SKM-1 treated with dmso at 0.1 percent for 144 hours (cell line): ENCODE data around the gene SETD7.

ENCODE experiments used
- DNase-seq: peaks from one replicate; lab custom pipeline; 2025; ENCODE audit not compliant: unreplicated experiment; lab: John Stamatoyannopoulos, UW

The SETD7 gene

DNA sequence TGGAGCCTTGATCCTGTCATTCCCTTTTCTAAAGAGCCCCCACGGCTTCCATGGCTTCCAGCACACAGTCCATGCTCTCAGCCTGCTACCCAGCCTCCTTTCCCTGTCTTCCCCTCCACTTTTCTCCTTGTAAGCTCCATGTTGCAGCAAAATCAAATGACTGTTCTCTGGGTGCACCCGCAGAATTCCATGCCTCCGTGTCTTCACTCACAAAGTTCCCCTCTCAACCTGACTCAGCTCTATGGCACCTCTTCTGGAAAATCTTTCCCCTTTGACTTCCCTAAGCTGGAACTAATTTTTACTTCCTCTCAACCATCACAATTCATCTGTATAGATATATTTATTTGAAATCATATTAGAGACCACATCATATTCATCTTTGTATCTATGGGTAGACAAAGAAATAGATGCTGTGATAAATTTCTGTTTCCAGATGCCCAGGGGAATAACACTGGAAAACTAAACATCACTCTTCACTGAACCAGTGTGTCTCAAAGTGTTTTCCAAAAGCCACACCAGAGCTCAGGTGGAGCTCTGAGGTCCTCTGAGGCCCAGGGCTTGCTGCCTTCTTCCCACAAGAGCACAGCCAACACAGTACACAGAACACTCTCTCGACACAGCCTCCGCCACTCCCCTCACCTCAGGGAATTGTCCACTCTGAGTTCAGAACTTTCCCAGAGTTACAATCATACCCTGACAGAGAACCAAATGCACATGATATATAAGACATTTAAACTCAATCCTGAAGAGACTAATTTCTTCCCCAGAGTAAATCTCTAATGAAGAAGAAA, 3.3 kb downstream of the SETD7 start:
- DNase-seq: no peak

GRCh38 chr4:139550724-139551429, 5.1 kb downstream of the SETD7 start:
- no peak for DNase-seq

DNA sequence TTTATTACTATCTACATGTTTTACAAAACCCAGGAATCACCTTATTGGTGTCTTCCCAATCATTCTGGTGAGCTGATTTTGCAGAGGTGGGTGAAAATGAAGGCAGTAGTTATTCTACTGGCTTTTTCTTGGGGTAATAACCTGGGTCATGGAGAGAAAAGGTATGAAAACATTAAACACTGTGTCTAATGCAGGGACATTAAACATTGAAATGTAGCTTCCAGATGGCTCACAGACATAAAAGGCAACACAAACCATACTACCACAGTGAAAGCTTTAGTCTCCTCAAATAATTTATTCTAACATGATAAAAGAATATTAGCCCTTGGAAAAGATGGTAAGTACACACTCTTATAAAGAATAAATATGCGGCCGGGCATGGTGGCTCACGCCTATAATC, 8.0 kb downstream of the SETD7 start:
- DNase-seq: no peak

DNA sequence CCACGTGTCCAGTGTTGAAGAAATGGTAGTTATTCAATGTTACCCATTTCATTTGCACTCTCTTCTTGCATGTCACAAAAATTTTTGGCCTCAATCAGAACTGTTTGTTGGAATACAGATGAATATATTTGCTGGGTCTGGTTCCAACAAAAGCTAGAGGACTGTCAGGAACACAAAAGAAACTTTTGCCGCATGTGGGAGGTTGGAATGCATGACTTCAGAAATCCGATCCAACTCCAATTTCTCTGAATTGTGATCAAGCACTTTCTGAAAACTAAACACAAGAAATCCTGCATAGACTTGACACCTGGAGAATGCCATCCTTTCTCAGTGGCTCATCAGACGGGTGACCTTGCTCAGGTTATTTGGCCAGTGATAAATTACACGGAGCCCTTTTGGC, 15.4 kb downstream of the SETD7 start:
- DNase-seq: no peak

DNA sequence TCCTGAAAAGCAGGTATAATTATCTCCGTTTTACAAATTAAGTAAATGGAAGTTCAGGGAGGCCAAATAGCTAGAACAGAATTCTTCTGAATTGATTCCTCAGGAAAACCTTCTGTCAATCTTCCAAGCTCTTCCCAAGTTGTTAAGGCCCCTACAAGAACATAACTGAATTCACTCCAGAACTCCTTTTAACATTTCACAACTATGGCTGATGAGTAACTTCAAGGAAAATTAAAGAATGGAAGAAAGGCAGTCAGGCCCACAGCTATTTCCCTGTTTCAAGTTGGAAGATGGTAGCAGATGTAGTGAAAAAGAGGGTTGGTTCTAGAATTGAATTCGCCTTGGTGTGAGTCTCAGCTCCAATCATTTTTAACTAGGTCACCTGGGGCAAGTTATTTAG, 15.9 kb downstream of the SETD7 start:
- DNase-seq: no peak

DNA sequence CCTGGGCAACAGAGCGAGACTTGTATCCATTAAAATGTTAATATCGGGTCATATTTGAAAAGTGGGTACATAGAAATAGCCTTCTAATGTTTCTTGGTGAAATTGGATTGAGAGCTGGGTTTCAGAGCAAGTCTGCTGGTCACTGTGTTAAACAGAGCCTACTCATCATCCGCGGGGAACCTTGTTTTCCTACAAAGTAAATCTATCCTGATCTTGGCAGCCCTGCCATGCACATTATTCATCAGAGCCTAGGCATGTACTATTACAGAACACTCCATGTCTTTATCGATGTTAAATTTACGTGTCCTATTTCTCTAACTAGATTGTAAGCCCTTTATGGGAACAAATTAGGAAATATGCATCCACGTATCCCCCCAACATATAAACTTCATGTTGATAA, 18.7 kb downstream of the SETD7 start:
- no peak for DNase-seq

- DNase-seq: no peak
These were observed 20.2 kb downstream of the SETD7 start for GRCh38 chr4:139535871-139536234.

DNA sequence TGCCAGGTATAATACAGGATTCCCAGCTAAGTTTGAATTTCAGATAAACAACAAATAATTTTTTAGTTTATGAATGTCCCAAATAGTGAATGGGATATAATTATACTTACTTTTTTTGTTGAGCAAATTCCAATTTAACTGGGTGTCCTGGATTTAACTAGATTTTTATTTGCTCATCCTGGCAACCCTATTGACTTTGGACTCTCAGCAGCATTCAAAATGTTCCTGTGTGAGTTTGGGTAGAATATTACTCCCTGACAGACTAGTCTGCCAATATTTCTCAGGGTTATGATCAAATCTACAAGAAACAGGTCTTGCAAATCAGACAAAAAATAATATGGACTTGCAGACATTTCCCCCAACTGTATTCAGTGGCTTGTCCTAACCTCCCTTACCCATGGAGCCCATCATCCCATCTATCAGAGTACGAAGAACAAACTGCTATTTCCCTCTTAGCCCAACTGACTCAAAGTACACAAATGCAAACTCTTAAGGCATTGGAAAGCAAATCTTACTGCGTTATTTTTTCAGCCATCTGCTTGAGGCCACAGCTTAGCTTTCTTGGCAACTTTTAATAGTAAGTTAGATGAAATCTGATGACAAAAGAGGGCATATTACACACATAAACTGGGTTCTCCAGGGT, 20.7 kb downstream of the SETD7 start:
- no peak for DNase-seq

- DNase-seq: no peak
These were observed 21.6 kb downstream of the SETD7 start for GRCh38 chr4:139534287-139534950.

- DNase-seq: no peak
These were observed 22.5 kb downstream of the SETD7 start for GRCh38 chr4:139533511-139533910.

- DNase-seq: no peak
These were observed 23.1 kb downstream of the SETD7 start for GRCh38 chr4:139532947-139533346.

- peak; percentile 60 for DNase-seq
These were observed 25.1 kb downstream of the SETD7 start for GRCh38 chr4:139530833-139531427.

DNA sequence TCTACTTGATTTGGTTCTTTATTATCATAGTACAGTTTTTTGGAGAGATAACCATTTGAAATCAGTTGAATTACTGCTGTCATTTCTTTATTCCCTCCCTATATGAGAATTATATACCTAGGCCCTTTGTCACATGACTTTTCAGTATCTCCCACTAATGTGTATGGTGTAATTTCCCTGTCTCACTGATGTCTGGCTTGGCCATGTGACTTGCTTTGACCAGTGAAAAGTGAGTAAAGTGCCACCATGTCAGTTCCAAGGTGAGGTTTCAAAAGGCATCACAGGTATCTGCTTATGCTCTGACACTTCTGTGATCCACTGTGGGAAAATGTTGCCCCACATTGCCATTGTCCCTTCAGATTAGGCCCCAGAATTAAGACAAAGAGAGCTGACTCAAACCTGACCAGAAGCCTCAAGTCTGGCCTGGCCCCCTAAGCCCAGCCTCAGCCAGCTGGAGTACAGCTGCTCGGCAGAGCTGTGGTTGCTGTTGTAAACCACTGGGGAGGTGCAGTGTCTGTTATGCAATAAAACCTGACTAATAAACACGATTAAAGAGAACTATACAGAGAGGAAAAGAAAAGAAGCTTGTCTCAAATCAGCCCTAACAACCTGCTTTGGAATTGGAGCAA, 27.5 kb downstream of the SETD7 start:
- DNase-seq: peak; percentile 34

DNA sequence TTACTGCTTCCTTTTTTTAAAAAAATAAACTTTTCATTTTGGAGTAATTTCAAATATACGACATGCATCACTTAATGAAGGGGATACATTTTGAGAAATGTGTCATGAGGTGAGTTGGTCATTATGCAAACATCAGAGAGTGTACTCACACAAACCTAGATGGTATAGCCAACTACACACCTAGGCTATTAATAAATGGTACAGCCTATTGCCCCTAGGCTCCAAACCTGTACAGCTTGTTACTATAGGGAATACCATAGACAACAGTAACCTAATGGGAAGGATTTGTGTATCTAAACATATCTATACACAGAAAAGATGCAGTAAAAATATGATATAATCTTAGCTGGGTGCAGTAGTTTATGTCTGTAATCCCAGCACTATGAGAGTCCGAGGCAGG, 29.1 kb downstream of the SETD7 start:
- DNase-seq: no peak

- DNase-seq: peak; percentile 12
These were observed 30.6 kb downstream of the SETD7 start for GRCh38 chr4:139525414-139525813.

GRCh38 chr4:139524062-139524631, 31.9 kb downstream of the SETD7 start:
- no peak for DNase-seq

DNA sequence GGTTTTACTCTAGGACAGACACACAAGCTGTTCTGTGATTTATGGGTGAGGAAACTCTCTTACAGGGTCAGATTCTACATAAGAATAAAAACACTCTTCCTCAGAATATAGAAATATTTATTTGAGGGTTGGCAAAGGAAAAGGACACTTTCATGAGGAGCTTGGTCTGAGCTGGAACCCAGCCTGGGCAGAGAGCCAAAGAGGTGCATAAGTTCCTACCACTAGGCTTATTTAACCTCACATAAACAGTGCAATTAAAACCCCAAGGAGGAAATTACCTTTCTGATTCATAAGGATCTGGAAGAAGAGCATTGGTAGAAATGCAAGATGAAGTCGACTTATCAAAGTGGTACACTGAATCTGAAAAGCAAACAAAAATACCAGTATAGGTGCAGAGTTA, 32.9 kb downstream of the SETD7 start:
- no peak for DNase-seq

DNA sequence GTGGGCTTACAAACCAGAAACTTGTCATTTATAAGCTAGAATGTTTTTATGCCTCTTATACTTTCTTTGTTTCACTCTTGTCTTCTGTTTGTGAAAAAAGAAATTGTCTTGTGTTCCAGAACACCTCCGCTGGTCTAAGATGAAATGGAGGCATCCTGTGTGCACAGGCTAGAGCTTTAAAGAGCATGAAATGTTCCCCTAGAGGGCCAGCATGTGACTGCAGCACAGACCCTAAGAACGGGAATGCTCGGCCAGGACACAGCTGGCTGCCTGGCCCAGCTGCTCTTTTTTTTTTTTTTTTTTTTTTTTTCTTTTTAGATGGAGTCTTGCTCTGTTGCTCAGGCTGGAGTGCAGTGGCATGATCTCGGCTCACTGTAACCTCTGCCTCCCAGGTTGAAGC, 33.6 kb downstream of the SETD7 start:
- DNase-seq: no peak

DNA sequence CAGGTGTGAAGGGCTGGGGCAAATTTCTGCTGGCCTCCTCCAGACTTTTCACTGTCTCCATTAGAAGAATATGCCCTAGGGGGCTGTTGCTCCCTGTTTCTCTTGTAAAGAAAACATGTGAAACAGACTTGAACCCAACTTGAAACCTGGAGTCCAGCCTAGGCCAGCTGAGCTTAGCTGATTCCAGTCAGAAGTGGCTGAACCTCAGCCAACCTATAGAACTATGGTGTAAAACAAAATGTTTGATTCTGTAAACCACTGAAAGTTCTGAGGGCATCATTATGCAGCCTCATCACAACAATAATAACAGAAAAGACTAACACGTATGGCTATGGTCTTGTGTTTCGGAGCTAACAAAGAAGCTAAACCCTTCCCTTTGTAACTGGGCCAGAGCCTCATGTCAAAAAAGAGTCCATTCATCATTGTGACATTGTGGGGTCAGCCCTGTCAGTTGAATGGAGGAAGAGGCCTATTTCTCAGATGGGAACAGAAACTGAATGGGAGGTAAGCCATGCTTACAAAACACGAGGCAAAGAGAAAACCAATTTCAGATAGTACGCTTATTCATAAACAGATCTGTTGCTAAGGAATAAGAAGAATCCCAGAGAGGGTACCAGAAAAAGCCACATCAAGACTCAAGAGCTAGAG, 34.1 kb downstream of the SETD7 start:
- DNase-seq: no peak

- DNase-seq: no peak
These were observed 40.5 kb downstream of the SETD7 start for GRCh38 chr4:139515531-139515958.
